ENCODE measurements around the gene RAP2B.
"Not testable (repeated sequence)": the region's sequence is repeated elsewhere in the genome, so short reads cannot be mapped to it uniquely, and the experiment has no call there.

Gene RAP2B

GRCh38 chr3:153161138-153161713, 800 bp upstream of the RAP2B start:
- peak; percentile 82 for DNase-seq

GRCh38 chr3:153162513-153163392, 727 bp downstream of the RAP2B start:
- peak; percentile 44 for DNase-seq

GRCh38 chr3:153163393-153163724, 1.3 kb downstream of the RAP2B start:
- DNase-seq: no peak

DNA sequence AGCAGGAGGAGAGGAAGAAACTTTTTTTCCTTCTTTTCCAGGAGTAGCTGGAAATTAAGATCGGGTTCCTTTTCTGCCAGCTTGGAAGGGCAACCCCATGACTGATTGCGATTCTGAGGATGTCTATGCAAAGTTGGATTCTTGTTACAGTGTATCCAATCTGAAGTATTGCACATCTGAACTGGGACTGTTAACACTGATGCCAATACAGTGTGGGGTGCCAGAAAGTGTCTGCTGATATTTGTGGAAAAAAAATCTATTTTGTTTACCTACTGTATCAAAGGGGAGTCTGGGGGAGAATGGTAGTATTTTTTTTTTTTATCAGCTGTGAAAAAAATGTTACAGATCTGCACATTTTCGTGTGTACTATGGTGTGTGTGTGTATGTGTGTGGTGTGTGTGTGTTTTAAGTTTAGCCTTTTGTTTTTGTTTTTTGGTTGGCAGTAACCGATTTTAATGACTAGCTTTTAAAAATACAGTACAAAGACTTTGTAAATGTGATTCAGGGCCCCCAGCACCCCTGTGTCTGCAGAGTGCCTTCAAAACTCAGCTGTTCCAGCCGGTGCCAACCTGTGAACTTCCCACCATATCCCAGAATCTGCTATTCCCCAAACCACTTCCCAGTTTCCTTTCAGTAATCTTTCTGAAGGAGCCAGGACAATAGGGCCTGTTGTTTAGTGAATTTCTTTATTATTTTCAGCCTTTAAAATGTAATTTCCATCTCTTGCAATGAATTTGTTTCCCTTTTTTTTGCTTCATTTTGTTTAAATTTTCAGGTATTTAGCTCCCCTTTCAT, 1.9 kb downstream of the RAP2B start:
- no peak for DNase-seq

DNA sequence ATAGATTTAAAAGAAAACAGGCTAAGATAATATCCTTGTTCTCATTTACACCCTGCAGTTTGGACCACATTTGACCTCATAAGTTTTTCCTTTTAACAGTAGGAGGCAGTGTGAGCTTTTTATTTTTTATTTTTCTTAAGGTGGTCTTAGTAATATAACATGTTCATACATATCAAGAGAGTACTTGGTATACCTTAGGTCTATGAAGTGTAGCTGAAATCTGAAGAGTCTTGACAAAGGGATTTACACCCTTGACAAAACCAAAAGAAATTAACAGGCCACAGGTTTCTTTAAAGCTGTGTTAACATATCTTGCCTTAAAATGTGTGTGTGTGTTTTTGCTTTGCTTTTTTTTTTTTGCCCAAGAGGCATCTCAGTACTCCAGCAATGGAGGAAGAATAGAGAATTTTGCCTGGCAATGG, 3.2 kb downstream of the RAP2B start:
- DNase-seq: no peak

- DNase-seq: peak; percentile 9
These were observed 4.2 kb downstream of the RAP2B start for GRCh38 chr3:153166206-153166605.

DNA sequence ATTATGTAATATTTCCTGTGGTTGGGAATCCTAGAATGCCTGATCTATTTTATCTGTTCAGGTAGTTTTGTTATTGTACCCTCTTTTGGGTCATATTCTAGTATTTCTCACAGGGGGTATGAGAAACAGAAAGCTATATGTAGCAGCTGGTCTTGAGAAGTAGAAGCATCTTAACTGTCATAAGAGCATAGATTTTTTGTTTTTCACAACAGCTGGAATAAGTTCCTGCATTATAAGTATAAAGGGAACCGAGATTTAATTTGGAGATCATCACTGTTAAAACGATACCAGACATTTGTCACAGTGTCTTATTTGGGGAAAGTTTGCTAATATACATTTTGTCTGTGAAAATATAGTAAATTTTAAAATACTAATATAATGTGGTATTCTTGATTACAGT, 4.8 kb downstream of the RAP2B start:
- DNase-seq: no peak

- DNase-seq: no peak
These were observed 7.9 kb downstream of the RAP2B start for GRCh38 chr3:153169793-153170383.

GRCh38 chr3:153171256-153171655, 9.2 kb downstream of the RAP2B start:
- no peak for DNase-seq

DNA sequence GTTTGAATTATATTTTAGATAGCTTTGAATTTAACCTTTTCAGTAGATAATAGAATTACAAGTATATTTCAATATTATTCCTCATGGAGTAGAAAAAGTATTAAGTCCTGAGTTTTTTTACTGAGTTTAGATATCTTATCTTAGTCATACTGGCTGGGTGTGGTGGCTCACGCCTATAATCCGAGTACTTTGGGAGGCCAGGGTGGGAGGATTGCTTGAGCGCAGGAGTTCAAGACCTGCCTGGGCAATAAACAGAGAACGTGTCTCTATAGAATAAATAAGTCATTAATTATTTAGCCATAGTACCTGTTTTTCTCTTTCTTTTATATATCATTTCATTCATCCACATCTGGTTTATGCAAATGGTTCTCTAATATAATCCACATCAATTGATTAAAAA, 9.9 kb downstream of the RAP2B start:
- DNase-seq: no peak

GRCh38 chr3:153172796-153173757, 11.1 kb downstream of the RAP2B start:
- no peak for DNase-seq

DNA sequence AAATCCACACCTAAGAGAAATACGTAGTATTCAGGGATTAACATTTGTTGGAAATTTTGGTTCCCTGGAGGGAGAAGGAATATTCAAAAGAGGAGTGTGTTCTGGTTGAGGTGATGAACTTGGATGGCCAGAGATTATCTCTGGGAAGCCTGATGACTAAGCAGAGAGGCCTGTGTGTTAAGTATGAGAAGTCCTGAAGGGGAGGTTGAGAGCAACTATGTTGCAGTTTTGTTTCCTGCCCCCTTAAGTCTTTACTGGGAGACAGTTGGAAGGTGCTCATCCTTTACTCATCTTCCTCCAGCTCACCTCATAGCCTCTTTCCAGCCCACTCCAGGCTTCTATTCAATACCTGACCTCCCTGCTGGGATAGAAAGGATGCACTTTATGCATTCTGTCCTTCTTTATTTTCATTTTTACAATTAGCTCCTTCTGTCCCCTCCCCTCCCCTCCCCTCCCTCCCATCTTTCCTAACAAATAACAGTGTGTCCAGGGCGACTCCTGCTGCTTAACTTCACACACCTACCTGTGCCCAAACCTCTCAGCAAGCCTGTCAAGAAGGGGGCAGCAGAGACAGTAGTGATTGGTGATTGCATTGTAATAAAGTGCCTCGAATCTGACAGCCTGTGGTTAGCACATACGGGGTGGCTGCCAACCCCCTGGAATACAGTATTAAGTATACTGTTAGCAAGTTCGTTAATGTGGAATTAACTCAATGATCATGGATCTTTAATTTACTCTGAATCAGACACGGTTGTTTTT, 11.9 kb downstream of the RAP2B start:
- no peak for DNase-seq

DNA sequence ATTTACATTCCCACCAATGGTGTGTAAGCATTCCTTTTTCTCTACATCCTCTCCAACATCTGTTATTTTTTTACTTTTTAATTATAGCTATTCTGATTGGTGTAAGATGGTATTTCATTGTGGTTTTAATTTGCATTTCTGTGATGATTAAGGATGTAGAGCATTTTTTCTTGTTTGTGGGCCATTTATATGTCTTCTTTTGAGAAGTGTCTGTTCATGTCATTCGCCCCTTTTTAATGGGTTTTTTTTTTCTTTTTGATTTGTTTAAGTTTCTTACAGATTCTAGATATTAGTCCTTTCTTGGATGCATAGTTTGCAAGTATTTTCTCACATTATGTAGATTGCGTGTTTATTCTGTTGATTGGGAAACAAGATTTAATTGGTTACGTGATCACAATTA, 14.2 kb downstream of the RAP2B start:
- DNase-seq: no peak

- DNase-seq: no peak
These were observed 18.9 kb downstream of the RAP2B start for GRCh38 chr3:153180860-153181372.

DNA sequence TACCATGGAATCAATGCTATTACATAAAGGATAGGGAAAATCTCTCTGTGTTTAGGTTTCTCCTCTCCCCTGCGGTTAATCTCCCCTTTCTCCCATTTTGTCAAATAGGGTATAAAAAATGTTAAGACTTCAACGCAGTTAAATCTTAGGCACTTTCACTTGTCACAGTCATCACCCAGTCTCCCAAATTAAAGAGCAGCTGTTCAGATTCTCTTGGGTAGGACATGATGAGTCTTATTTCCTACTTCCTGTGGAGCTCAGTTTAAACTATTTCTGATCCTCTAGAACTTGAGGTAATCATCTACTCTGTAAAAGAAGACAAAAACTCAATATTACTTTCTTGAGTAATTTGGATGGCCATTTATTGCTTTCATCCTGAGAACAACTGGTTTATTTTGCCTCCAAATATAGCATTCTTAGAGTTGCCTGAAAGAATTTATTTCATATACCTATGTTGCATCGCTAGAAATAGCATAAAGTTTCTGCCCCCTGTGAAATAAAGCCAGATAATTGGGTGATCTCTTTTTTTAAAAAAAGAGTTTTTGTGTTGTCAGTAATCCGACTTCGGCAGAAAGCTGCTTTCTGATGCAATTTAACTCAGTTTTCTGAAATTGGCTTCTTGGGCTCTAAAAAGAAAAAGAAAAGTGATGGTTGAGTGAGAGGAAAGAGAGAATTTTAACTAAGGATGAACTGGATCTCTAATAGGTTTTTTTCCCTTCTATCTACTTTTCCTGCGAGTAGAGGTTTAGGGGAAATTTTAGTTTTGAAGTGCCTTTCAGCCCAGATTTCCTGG, 20.7 kb downstream of the RAP2B start:
- DNase-seq: no peak

DNA sequence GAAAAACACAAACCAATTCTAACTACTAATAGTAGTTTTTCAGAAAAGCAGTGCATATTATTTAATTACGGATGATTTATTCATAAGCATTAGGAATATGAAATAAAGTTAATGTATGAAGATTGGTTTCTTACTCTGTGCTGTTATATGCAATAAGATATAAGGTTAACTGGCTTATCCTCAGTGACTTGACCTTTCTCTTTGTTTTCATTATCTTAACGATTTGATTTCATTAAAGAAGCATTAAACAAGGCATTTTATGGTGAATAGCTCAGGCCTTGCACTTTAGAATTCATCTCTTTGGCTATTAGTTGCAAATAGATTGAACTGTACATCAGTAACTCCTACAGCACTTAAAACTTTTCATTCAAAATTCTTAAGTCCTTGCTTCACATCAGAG, 28.9 kb downstream of the RAP2B start:
- DNase-seq: no peak

DNA sequence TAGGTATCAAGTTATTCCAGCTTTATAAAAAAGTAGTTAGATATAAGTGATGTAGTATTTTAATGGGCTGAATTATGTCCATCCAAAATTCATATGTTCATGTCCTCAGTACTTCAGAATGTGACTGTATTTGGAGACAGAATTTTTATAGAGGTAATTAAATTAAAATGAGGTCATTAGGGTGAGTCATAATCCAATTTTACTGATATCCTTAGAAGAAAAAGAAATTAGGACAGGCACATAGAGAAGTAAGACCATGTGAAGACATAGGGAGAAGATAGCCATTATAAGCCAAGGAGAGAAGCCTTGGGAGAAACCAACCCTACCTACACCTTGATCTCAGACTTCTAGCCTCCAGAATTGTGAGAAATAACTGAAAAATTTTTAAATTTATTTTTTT, 30.3 kb downstream of the RAP2B start:
- no peak for DNase-seq

DNA sequence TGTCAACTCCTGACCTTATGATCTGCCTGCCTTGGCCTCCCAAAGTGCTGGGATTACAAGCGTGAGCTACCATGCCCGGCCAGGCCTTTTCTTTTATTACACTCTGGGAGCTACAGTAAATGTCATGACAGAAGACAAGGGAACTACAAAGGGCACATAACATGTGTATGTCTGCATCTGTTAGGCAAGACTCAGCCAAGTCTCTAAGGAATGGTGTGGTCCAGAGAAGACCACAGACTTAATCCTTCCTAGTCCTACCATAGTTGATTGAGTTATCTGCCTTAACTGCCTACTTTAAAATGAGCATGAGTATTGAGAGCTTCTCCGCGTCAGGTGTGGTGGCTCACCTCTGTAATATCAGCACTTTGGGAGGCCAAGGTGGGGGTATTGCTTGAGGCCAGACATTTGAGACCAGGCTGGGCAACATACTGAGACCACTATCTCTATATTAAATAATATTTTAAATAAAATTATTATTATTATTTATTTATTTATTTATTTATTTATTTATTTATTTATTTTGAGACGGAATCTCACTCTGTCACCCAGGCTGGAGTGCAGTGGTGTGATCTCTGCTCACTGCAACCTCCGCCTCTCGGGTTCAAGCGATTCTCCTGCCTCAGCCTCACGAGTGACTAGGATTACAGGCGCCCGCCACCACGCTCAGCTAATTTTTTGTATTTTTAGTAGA, 31.9 kb downstream of the RAP2B start:
- not testable (repeated sequence) for DNase-seq

- DNase-seq: no peak
These were observed 33.4 kb downstream of the RAP2B start for GRCh38 chr3:153195349-153195879.
